Neuron (in vitro differentiated cells): Measurements from ENCODE around the gene PRDM11.

Source experiments
- H2AFZ ChIP-seq: one replicate; pipeline ENCODE4 v1.6.1; 2013; ENCODE audit warnings: low read depth, mild to moderate bottlenecking, inconsistent platforms, low read length, moderate library complexity
- H3K27me3 ChIP-seq: one replicate; pipeline ENCODE4 v1.6.1; 2013; ENCODE audit warnings: low read length; ENCODE audit not compliant: insufficient read depth
- H3K36me3 ChIP-seq: one replicate; pipeline ENCODE4 v1.6.1; 2013; ENCODE audit warnings: low read length; ENCODE audit not compliant: insufficient read depth
- H3K4me1 ChIP-seq: one replicate; pipeline ENCODE4 v1.6.1; 2013; ENCODE audit warnings: low read length; ENCODE audit not compliant: insufficient read depth
- H3K4me3 ChIP-seq: 2 replicates; pipeline ENCODE4 v1.5.1; 2013; ENCODE audit warnings: mild to moderate bottlenecking, low read length, moderate library complexity
- H3K9me3 ChIP-seq: one replicate; pipeline ENCODE4 v1.6.1; 2013; ENCODE audit warnings: low read length

The PRDM11 gene

DNA sequence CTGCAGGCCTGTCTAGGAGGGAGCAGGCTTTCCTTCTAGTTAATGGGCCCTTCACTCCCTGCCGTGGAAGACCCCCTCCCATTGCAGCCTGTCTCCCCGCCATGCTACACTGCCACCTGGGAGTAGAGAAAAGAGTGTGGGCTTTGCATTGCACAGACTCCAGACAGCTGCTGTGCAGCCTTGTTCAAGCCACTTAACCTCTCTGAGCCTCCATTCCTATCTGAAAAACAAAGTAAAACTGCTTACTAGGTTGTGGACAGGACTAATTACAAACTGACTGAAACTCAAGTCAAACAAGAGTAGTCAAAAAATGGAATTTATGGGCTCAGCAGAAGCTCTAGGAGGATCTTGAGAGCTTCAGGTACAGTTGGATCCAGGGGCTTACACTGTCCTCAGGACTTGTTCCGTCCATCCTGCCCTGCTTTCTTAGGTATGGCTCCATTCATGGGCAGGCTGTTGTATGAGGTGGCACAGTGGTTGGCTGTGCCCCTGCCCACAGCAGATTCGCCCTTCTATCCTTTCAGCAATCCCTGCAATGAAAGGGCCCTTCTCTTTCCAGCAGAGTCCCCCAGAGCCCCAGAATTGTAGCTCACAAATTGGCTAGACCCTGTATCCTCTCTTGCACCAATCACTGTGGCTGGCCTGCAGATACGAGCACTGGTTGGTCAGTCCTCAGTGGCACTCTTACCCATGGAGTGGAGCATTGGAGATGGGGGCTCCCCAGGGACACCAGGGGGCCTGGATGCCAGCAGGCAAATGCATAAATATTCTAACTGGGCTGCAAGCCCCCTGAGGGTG, 19.6 kb downstream of the PRDM11 start:
- Histone ChIP-seq H3K27me3 (no peaks in the 10 kb centered on the region), H3K4me3 (no peak overlapping the region), H3K4me1 (no peaks in the 10 kb centered on the region)

DNA sequence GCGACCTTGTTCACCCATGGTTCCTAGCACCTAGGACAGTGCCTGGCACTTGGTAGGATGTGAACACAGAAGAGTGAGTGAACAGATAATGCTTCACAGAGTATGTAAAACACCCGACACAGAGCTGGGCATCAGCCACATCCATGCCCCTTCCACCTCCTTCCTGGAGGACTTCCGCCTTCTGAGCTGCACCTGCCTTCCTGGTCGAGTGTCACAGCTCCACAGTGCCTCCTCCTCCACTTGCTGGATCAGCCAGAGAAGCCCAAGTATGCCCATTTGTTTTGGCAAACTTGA, 20.1 kb downstream of the PRDM11 start:
- no peaks in the 10 kb centered on the region for H3K4me1 ChIP-seq
- no peaks in the 10 kb centered on the region for H3K9me3 ChIP-seq
- no peaks in the 10 kb centered on the region for H3K36me3 ChIP-seq
- no peaks in the 10 kb centered on the region for H3K27me3 ChIP-seq
- no peak overlapping the region for H2AFZ ChIP-seq
- H3K4me3 ChIP-seq, result no peak overlapping the region

More for the DNA sequence above, 19.6 kb downstream of the PRDM11 start:
- Histone ChIP-seq H3K36me3 (no peaks in the 10 kb centered on the region), H3K9me3 (no peaks in the 10 kb centered on the region), H2AFZ (no peak overlapping the region)

DNA sequence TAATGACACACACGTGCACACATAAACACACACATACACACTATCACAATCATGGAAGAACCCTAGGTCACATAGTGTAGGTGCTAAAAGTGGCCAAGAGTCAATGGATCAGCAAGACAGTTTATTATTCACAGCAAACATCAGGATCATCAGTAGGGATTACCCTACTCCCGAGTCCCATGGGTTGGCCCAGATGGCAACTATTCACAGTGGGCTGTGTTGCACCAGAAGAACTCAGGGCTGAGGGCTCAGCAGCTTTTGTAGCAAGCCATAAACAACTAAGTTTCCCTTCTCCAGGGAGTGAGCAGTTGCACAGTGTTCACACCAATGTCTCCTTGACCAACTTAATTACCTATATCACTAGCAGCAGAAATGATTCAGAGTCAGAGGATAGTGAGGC, 20.8 kb downstream of the PRDM11 start:
- no peaks in the 10 kb centered on the region for H3K9me3 ChIP-seq
- no peaks in the 10 kb centered on the region for H3K36me3 ChIP-seq
- no peaks in the 10 kb centered on the region for H3K27me3 ChIP-seq
- H2AFZ ChIP-seq, result no peak overlapping the region
- H3K4me1 ChIP-seq, result no peaks in the 10 kb centered on the region
- H3K4me3 ChIP-seq, result no peak overlapping the region

DNA sequence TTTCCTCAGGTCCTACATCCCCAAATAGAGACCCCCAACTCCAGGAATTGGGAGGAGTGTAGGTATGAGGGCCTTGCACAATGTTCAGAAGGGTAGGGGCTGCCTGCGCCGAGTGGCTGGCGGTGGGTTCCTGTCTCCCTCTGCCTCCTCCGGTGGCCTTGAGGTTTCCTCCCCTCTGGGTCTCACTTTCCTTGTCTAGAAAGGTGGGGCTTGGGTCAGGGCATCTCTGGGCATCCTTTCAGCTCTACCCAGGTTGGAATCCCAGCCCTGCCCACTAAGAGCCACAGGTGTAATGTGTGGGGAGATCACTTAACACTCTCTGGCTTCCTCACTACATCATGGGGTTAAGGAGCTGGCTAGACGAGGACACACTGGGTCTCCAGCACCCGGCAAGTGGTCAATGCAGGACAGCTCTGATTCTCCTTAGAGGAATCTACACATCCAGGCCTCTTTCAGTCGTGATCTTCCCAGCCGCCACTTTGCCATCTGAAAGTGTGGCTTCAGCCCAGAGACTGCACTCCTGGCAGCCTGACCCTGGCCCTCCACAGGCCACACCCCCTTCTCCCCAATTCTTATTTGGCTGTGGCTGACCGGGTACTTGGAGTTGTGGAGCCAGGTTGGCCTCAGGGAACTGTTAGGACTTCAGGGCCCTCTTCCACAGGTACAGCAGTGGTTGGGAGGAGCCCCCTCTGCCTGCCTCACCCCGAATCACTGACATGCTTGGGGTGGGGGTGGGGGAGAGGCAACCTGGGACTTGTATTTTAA, 22.1 kb downstream of the PRDM11 start:
- Histone ChIP-seq H3K4me1 (no peaks in the 10 kb centered on the region), H3K36me3 (no peaks in the 10 kb centered on the region), H2AFZ (no peak overlapping the region), H3K9me3 (no peaks in the 10 kb centered on the region), H3K27me3 (no peaks in the 10 kb centered on the region), H3K4me3 (no peak overlapping the region)

DNA sequence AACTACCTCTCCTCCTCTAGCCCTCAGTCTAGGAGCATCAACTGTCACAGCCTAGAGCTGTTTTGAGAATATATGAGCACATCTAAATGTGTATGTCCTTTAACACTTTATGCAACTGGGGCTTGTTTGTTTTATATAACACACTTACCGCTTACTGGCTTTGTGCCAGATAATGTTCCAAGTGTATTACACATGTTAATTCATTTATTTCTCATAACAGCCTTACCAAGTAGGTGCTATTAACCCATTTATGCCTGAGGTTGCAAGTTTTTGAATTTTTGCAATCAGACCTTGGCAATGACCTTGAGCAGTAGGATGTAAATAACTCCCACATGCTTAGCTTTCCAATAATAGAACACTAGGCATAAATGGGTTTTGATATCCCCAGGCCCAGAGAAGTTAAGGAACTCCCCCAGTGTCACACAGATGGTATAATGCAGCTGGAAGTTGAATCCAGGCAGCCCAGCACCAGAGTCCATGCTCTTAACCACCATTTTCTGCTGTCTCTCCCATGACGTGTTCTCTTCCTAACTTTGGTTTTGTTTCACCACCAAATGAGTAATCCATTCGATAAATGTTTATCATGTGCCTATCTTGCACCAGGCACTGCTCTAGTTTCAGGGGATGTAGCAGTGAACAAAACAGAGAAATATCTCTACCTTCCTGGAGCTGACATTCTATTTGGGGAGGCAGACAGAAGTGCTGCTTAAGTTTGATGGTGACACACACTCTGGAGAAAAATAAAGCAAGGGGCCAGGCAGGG, 23.1 kb downstream of the PRDM11 start:
- no peaks in the 10 kb centered on the region for H3K4me1 ChIP-seq
- no peak overlapping the region for H3K4me3 ChIP-seq
- H3K36me3 ChIP-seq, result no peaks in the 10 kb centered on the region
- H2AFZ ChIP-seq, result no peak overlapping the region
- H3K27me3 ChIP-seq, result no peaks in the 10 kb centered on the region
- no peaks in the 10 kb centered on the region for H3K9me3 ChIP-seq

DNA sequence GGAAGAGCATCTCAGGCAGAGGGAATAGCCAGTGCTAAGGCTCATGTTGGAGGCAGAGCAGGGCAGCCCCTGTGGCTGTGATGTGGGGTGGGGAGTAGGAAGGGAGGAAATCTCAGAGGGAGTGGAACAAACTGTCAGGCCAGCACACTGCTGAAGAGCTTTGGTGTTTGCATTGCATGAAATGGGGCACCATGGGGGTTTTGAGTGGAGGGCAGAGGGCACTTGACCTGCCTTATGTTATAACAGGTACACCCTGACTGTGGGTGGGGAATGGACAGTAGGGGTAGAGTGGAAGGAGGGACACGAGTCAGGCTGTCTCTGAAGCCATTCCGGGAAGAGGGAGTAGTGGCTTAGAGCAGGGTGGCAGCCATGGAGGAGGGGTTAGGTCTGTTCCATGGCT, 24.0 kb downstream of the PRDM11 start:
- Histone ChIP-seq H3K9me3 (no peaks in the 10 kb centered on the region), H3K4me3 (no peak overlapping the region), H3K4me1 (no peaks in the 10 kb centered on the region)

DNA sequence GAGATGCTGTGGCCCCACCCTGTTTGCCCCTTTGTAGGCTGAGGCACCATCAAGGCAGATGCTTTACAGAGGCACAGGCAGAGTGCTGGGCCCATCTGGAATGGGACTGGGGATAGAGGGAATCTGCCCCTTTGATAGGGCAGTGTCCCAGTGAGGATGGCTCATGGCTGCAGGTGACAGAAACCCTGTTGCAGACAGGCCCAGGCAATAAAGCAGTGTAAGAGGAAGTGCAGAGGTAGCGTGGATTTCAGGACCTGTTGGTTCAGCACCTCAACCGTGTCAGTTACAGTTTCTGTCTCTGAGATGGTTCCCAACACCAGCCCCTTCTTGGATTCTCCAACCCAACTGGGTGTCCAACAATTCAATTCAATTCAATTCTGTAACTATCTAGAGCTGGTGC, 25.1 kb downstream of the PRDM11 start:
- Histone ChIP-seq H3K4me3 (no peak overlapping the region), H3K4me1 (no peaks in the 10 kb centered on the region)

More for the DNA sequence above, 24.0 kb downstream of the PRDM11 start:
- no peak overlapping the region for H2AFZ ChIP-seq
- H3K36me3 ChIP-seq, result no peaks in the 10 kb centered on the region
- no peaks in the 10 kb centered on the region for H3K27me3 ChIP-seq

DNA sequence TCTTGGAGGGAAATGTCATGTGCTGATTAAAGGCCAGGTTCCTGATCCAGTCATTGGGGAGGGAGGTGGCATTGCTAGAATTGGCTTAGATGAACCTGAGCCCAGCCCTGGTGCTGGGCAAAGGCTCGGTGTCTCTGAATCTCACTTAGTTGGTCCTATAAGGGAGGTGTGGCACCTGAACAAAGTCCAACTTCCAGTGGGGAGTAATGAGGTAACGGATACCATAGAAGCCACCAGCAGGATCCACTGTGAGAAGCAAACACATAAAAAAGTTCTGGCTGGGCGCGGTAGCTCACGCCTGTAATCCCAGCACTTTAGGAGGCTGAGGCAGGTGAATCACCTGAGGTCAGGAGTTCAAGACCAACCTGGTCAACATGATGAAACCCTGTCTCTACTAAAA, 26.6 kb downstream of the PRDM11 start:
- no peaks in the 10 kb centered on the region for H3K4me1 ChIP-seq
- no peaks in the 10 kb centered on the region for H3K27me3 ChIP-seq
- no peak overlapping the region for H2AFZ ChIP-seq
- H3K36me3 ChIP-seq, result no peaks in the 10 kb centered on the region
- H3K9me3 ChIP-seq, result no peaks in the 10 kb centered on the region
- H3K4me3 ChIP-seq, result no peak overlapping the region

More for the DNA sequence above, 25.1 kb downstream of the PRDM11 start:
- Histone ChIP-seq H3K27me3 (no peaks in the 10 kb centered on the region), H3K9me3 (no peaks in the 10 kb centered on the region), H2AFZ (no peak overlapping the region), H3K36me3 (no peaks in the 10 kb centered on the region)

DNA sequence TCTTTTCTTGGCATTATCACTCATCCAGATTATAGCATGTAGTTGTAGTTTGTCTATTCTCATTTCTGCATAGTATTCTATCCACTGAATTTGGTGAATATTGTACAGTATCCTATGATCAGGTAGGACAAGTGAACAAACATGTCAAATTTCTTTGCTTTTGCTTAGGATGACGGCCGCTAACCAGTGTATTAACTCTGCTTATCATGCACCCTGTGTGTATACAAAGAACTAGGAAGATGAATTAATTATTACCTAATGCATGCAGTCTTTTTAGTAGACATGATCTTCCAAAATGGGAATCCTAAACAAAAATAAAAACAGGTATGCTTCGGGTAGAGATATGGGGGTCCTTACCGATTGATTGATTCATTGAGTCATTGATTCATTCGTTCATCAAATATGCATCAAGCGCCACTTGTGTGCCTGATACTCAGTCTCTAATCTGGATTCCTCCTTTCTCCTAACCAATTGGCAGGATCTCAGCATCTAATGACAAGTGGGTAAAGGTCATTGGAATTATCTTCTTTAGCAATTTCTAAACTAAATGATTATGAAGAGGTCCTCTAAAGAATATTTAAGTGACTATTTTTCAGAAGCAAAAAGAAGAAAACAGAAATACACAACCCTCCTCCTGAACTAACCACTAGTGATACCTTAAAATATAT, 27.9 kb downstream of the PRDM11 start:
- no peaks in the 10 kb centered on the region for H3K36me3 ChIP-seq
- H3K4me3 ChIP-seq, result no peak overlapping the region
- no peaks in the 10 kb centered on the region for H3K9me3 ChIP-seq
- no peaks in the 10 kb centered on the region for H3K4me1 ChIP-seq
- H2AFZ ChIP-seq, result no peak overlapping the region
- H3K27me3 ChIP-seq, result no peaks in the 10 kb centered on the region

DNA sequence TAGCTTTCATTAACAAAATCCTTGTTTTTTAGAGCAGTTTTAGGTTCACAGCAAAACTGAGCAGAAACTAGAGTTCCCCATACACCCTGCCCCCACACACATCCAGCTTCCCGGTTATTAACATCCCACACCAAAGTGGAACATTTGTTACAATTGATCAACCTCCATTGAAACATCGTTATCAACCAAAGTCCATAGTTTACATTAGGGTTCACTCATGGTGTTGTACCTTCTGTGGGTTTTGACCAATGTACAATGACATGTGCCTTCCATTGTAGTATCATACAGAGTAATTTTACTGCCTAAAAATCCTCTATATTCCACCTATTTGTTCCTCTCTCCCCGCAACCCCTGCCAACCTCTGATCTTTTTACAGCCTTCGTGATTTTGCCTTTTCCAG, 28.5 kb downstream of the PRDM11 start:
- Histone ChIP-seq H3K27me3 (no peaks in the 10 kb centered on the region), H3K9me3 (no peaks in the 10 kb centered on the region), H2AFZ (no peak overlapping the region), H3K36me3 (no peaks in the 10 kb centered on the region), H3K4me3 (no peak overlapping the region), H3K4me1 (no peaks in the 10 kb centered on the region)

DNA sequence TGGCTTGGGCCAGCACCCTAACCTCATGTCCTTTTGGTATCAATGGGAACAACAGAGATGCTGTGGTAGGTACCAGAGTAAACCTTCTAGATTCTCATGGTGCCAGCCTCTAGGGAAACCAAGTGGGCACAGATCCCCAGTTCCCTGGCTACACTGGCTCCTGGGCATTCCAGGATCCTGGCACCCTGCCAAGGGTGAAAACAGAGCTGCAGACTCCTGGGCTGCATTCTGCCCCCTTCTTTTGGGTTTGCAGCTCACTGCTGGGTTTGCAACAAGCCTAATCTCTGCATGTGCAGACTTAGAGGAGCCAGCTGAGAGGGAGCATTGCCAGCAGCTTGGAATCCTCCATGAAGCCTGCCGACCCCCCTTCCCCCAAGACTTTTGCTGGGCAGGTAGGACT, 30.6 kb downstream of the PRDM11 start:
- no peaks in the 10 kb centered on the region for H3K4me1 ChIP-seq

DNA sequence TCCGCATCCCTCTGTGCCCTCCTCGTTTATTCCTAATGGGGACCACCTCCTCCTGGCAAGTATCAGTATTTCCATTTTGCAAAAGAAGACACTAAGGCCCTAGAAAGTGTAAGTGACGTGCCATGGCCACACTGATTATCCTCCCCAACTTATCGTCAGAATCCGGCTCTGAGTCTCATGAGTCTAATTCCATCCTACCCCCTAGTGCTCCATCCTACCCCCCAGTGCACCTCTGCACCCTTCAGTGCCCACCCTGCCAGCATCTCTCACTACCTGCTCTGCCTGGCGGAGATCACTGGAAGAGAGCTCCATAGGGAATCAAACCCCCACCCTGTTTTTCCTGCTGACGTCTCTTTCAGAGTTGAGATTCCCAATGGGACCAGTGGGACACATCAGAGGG, 31.8 kb downstream of the PRDM11 start:
- Histone ChIP-seq H3K4me1 (no peaks in the 10 kb centered on the region), H2AFZ (no peak overlapping the region), H3K9me3 (no peaks in the 10 kb centered on the region), H3K4me3 (no peak overlapping the region), H3K36me3 (peaks cover 14% of the 10 kb centered on the region), H3K27me3 (no peaks in the 10 kb centered on the region)

More for the DNA sequence above, 30.6 kb downstream of the PRDM11 start:
- no peak overlapping the region for H2AFZ ChIP-seq
- no peak overlapping the region for H3K4me3 ChIP-seq
- H3K36me3 ChIP-seq, result peaks cover 2% of the 10 kb centered on the region
- H3K27me3 ChIP-seq, result no peaks in the 10 kb centered on the region
- no peaks in the 10 kb centered on the region for H3K9me3 ChIP-seq
